Mesenchymal stem cell (in vitro differentiated cells and primary cell): ENCODE measurements around the gene TGOLN2.

Experiments
- DNase-seq: peaks from one replicate; pipeline ENCODE4 v3.0.0-alpha.2; 2013
- H2AFZ ChIP-seq: one replicate; pipeline ENCODE4 v1.6.1; 2013; ENCODE audit warnings: low read depth, mild to moderate bottlenecking, control low read depth, inconsistent platforms, low read length, moderate library complexity
- H2AK5ac ChIP-seq: 2 replicates; pipeline ENCODE4 v1.6.1; 2013; ENCODE audit warnings: low read length, moderate library complexity, mild to moderate bottlenecking, inconsistent platforms; ENCODE audit not compliant: severe bottlenecking
- H2BK120ac ChIP-seq: one replicate; pipeline ENCODE4 v1.6.1; 2013; ENCODE audit warnings: low read depth, mild to moderate bottlenecking, inconsistent platforms, low read length, moderate library complexity
- H2BK12ac ChIP-seq, 2 experiments: one replicate each; pipeline ENCODE4 v1.6.1; 2013; ENCODE audit warnings: inconsistent platforms in 2 of 2, low read length in 2 of 2, mild to moderate bottlenecking in 2 of 2, moderate library complexity in 2 of 2, control low read depth in 1 of 2
- H2BK15ac ChIP-seq: one replicate; pipeline ENCODE4 v1.6.1; 2013; ENCODE audit warnings: mild to moderate bottlenecking, low read depth, inconsistent platforms; ENCODE audit not compliant: poor library complexity, severe bottlenecking
- H2BK5ac ChIP-seq: 2 replicates; pipeline ENCODE4 v1.6.1; 2013; ENCODE audit warnings: low read depth, mild to moderate bottlenecking, low read length, control low read depth, inconsistent platforms; ENCODE audit not compliant: poor library complexity, severe bottlenecking
- H3K14ac ChIP-seq, 2 experiments: one replicate each; pipeline ENCODE4 v1.6.1; 2013; ENCODE audit warnings: inconsistent platforms in 2 of 2, low read length in 2 of 2, control low read depth in 1 of 2, mild to moderate bottlenecking in 1 of 2, moderate library complexity in 1 of 2
- H3K18ac ChIP-seq, 2 experiments: one replicate each; pipeline ENCODE4 v1.6.1; 2013; ENCODE audit warnings: inconsistent platforms in 2 of 2, low read length in 2 of 2, control low read depth in 1 of 2, low read depth in 1 of 2, mild to moderate bottlenecking in 1 of 2
- H3K23ac ChIP-seq, 2 experiments: one replicate each; pipeline ENCODE4 v1.6.1; 2013; ENCODE audit warnings: inconsistent platforms in 2 of 2, low read length in 2 of 2, mild to moderate bottlenecking in 2 of 2, moderate library complexity in 2 of 2, control low read depth in 1 of 2
- H3K27ac ChIP-seq: 2 replicates; pipeline ENCODE4 v1.5.1; 2013; ENCODE audit warnings: mild to moderate bottlenecking, moderate library complexity, low read length, control low read depth, inconsistent platforms; ENCODE audit not compliant: poor library complexity, severe bottlenecking
- H3K27me3 ChIP-seq, 2 experiments: 2 replicates each; pipeline versions ENCODE4 v1.6.1 to v1.7.0; 2013; ENCODE audit warnings: low read length in 2 of 2, mild to moderate bottlenecking in 2 of 2, moderate library complexity in 2 of 2, control low read depth in 1 of 2, inconsistent platforms in 1 of 2; ENCODE audit not compliant: control insufficient read depth in 1 of 2, insufficient read depth in 1 of 2
- H3K36me3 ChIP-seq, 2 experiments: 2 replicates each; pipeline versions ENCODE4 v1.6.1 to v1.7.0; 2013; ENCODE audit warnings: low read length in 2 of 2, control low read depth in 1 of 2, inconsistent platforms in 1 of 2, low read depth in 1 of 2, mild to moderate bottlenecking in 1 of 2; ENCODE audit not compliant: insufficient read depth in 2 of 2, control insufficient read depth in 1 of 2
- H3K4ac ChIP-seq, 2 experiments: one replicate each; pipeline ENCODE4 v1.6.1; 2013; ENCODE audit warnings: inconsistent platforms in 2 of 2, low read length in 2 of 2, mild to moderate bottlenecking in 2 of 2, moderate library complexity in 2 of 2, control low read depth in 1 of 2, low read depth in 1 of 2
- H3K4me1 ChIP-seq: 2 replicates; pipeline ENCODE4 v1.6.1; 2013; ENCODE audit warnings: low read depth, low read length, control low read depth; ENCODE audit not compliant: control insufficient read depth, insufficient read depth
- H3K4me2 ChIP-seq: 2 replicates; pipeline ENCODE4 v1.6.1; 2013; ENCODE audit warnings: low read length, mild to moderate bottlenecking, inconsistent platforms; ENCODE audit not compliant: poor library complexity, severe bottlenecking
- H3K4me3 ChIP-seq, 2 experiments: 2 replicates each; pipeline versions ENCODE4 v1.5.1 to v1.7.0; 2013; ENCODE audit warnings: low read length in 2 of 2, mild to moderate bottlenecking in 2 of 2, control low read depth in 1 of 2, low read depth in 1 of 2; ENCODE audit not compliant: insufficient read depth in 1 of 2
- H3K79me1 ChIP-seq: replicated peaks from 2 replicates; pipeline ENCODE4 v1.6.1; 2013; ENCODE audit warnings: mild to moderate bottlenecking, control low read depth, low read length, inconsistent platforms; ENCODE audit not compliant: poor library complexity, severe bottlenecking
- H3K9ac ChIP-seq: 2 replicates; pipeline ENCODE4 v1.7.0; 2013; ENCODE audit warnings: mild to moderate bottlenecking, low read length, moderate library complexity
- H3K9me3 ChIP-seq: 2 replicates; pipeline ENCODE4 v1.7.0; 2013; ENCODE audit warnings: mild to moderate bottlenecking, low read length; ENCODE audit not compliant: control insufficient read depth
- H4K8ac ChIP-seq: one replicate; pipeline ENCODE4 v1.6.1; 2013; ENCODE audit warnings: inconsistent platforms, mild to moderate bottlenecking, low read length, moderate library complexity
- H4K91ac ChIP-seq: one replicate; pipeline ENCODE4 v1.6.1; 2013; ENCODE audit warnings: mild to moderate bottlenecking, low read length, inconsistent platforms
- WGBS: methylation state at CpG from one replicate; pipeline ENCODE4 v1.1.7; 2013; ENCODE audit warnings: mixed read lengths; 5-methylcytosine and 5-hydroxymethylcytosine counted together

Gene TGOLN2

DNA sequence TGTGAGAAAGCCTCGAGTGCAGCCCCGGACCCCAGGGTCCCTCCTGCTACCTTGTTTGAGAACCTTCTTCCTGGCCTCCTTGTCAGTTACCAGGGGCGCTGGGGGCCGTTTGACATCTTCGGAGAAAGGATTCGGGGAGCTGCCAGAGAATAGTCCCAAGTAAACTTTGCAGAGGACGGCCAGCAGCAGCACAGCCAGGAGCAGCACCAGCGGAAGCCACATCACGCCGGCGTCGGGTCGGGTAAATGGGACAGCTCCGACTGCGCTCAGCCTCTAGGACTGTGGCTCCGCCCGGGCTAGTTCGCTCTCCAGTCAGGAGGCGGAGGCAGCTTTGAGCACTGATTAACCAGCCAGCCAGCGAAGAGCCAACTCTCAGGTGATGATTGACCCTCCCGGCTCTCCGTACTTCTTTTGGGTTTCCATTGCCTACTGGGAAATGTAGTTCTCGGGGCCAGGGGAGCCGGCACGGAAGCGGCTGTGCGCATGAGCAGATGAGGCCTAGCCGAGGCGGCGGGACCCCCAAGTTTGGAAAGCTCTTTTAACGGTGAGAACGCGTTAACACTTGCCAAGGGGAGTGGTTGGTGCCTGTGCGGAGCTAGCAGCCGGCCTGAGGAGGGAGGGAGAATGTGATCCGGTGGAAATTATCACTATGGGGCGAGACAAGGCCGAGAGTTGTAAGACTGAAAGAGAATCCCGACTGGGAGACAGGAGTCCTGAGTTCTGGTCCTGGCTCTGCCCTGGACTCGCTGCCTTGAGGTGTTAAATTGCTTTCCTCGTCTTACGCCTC is 26.7 kb upstream of the TGOLN2 start, which contains the start of the genes ELMOD3 and RETSAT:
TSS of gene ELMOD3 (plus strand) at position 484 of the 787 bp plus-strand sequence. CDS start 2,430 bp downstream, outside the sequence.
TSS of gene RETSAT (minus strand) at position 243 of the 787 bp plus-strand sequence. CDS start at position 222, 21 bp downstream.
- H2AK5ac ChIP-seq = no peak within 1 kb of the TSS
- H3K4me2 ChIP-seq = peak within 1 kb of the TSS; percentile 82
- H3K4ac ChIP-seq = peak within 1 kb of the TSS in 1 of 2 experiments; percentile 71
- H3K14ac ChIP-seq = peak within 1 kb of the TSS in 1 of 2 experiments; percentile 79
- peak within 1 kb of the TSS; percentile 67 to 86 for H3K18ac ChIP-seq
- H2BK15ac ChIP-seq = no peak within 1 kb of the TSS
- H3K36me3 ChIP-seq = peaks cover 19 to 53% of the 10 kb centered on the region in 2 experiments
- peaks cover 33% of the 10 kb centered on the region for H3K79me1 ChIP-seq
- H3K27ac ChIP-seq = peak within 1 kb of the TSS; percentile 50
- H2AFZ ChIP-seq = peak within 1 kb of the TSS; percentile 87
- no peaks in the 10 kb centered on the region for H3K27me3 ChIP-seq
- peak; percentile 100 for DNase-seq
- H3K4me1 ChIP-seq = peaks cover 11% of the 10 kb centered on the region
- peak within 1 kb of the TSS; percentile 66 for H4K8ac ChIP-seq
- no peaks in the 10 kb centered on the region for H3K9me3 ChIP-seq
- H4K91ac ChIP-seq = peak within 1 kb of the TSS; percentile 19
- H2BK120ac ChIP-seq = no peak within 1 kb of the TSS
- peak within 1 kb of the TSS; percentile 98 for H3K9ac ChIP-seq
- H3K4me3 ChIP-seq = peak within 1 kb of the TSS; percentile 87 to 98
- H2BK12ac ChIP-seq = no peak within 1 kb of the TSS
- 2% methylated on average over 42 of the region's 42 CpGs for WGBS
- H3K23ac ChIP-seq = no peak within 1 kb of the TSS
- H2BK5ac ChIP-seq = no peak within 1 kb of the TSS

DNA sequence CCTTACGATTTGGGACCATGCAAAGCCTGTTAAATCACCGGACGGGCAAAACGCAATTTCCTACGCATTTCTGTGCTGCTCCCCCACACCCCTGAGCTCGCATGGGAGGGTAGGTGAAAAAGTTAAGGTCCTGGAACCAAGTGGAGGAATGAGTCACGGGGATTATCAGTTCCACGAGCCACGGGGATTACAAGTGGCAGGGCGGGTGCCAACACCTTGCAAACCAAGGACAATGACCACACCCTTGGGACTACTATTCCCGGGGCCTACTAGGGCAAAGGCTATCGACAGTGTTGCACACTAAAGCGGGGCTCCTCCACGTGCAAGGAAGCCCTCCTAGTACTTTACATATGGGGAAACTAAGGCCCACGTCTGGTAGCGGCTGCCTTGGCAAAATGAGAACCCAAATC is 26.1 kb upstream of the TGOLN2 start:
- H3K23ac ChIP-seq = no peak overlapping the region
- H3K79me1 ChIP-seq = peaks cover 37% of the 10 kb centered on the region
- H4K91ac ChIP-seq = no peak overlapping the region
- H3K9ac ChIP-seq = peak overlapping the region; percentile 98
- peak; percentile 25 for DNase-seq
- H3K14ac ChIP-seq = peak overlapping the region in 1 of 2 experiments; percentile 79
- 47% methylated on average over 16 of the region's 16 CpGs for WGBS
- H4K8ac ChIP-seq = no peak overlapping the region
- H2BK120ac ChIP-seq = no peak overlapping the region
- no peak overlapping the region for H2BK15ac ChIP-seq
- peaks cover 11% of the 10 kb centered on the region for H3K4me1 ChIP-seq
- H2AK5ac ChIP-seq = no peak overlapping the region
- H3K18ac ChIP-seq = peak overlapping the region in 1 of 2 experiments; percentile 7
- peaks cover 24 to 55% of the 10 kb centered on the region in 2 experiments for H3K36me3 ChIP-seq
- peak overlapping the region; percentile 76 for H3K4me2 ChIP-seq
- no peak overlapping the region for H3K27ac ChIP-seq
- H3K4me3 ChIP-seq = peak overlapping the region; percentile 59 to 98
- H3K9me3 ChIP-seq = no peaks in the 10 kb centered on the region
- no peaks in the 10 kb centered on the region for H3K27me3 ChIP-seq
- H2BK12ac ChIP-seq = no peak overlapping the region
- no peak overlapping the region for H2BK5ac ChIP-seq
- no peak overlapping the region for H2AFZ ChIP-seq
- no peak overlapping the region for H3K4ac ChIP-seq

DNA sequence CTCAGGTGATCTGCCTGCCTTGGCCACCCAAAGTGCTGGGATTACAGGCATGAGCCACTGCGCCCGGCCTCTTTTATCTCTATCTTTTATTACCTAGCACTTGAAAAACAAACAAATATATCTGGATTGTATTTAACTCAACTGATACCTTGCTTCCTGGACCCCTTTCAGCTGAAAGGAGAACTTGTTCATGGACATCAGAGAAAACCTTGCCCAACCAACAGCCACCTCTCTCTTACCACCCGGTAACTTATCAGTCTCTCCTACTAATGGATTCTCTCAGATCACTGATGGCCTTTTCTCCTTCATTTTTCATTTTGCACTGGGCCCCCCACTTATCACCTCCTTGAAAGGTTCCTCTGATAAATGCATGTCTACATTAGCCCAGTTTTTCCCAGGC is 19.8 kb upstream of the TGOLN2 start:
- Histone ChIP-seq H2BK12ac (no peak overlapping the region), H3K14ac (no peak overlapping the region), H3K27ac (no peak overlapping the region), H3K23ac (no peak overlapping the region), H3K4me1 (no peaks in the 10 kb centered on the region), H2BK5ac (no peak overlapping the region), H4K8ac (no peak overlapping the region), H3K9ac (no peak overlapping the region), H2AK5ac (no peak overlapping the region), H3K4me3 (no peak overlapping the region), H3K4me2 (no peak overlapping the region), H3K4ac (no peak overlapping the region), H2BK120ac (no peak overlapping the region), H3K36me3 (peaks cover 64 to 78% of the 10 kb centered on the region in 2 experiments), H3K9me3 (no peaks in the 10 kb centered on the region), H3K18ac (no peak overlapping the region), H3K79me1 (peaks cover 16% of the 10 kb centered on the region), H4K91ac (no peak overlapping the region), H3K27me3 (no peaks in the 10 kb centered on the region), H2AFZ (no peak overlapping the region), H2BK15ac (no peak overlapping the region)
- 97% methylated on average over 3 of the region's 3 CpGs for WGBS
- DNase-seq = no peak

GRCh38 chr2:85344356-85344954 is 16.7 kb upstream of the TGOLN2 start:
- peaks cover 6% of the 10 kb centered on the region for H3K79me1 ChIP-seq
- H4K91ac ChIP-seq = no peak overlapping the region
- no peak overlapping the region for H3K9ac ChIP-seq
- 95% methylated on average over 13 of the region's 14 CpGs for WGBS
- H3K4ac ChIP-seq = no peak overlapping the region
- no peak overlapping the region for H2BK5ac ChIP-seq
- H3K4me2 ChIP-seq = no peak overlapping the region
- H3K14ac ChIP-seq = no peak overlapping the region
- no peak overlapping the region for H2BK15ac ChIP-seq
- no peak overlapping the region for H2BK12ac ChIP-seq
- H2AFZ ChIP-seq = no peak overlapping the region
- H2AK5ac ChIP-seq = no peak overlapping the region
- no peak overlapping the region for H2BK120ac ChIP-seq
- H3K27me3 ChIP-seq = peaks cover 2 to 5% of the 10 kb centered on the region in 2 experiments
- H3K18ac ChIP-seq = no peak overlapping the region
- no peak overlapping the region for H3K4me3 ChIP-seq
- DNase-seq = no peak
- no peak overlapping the region for H4K8ac ChIP-seq
- H3K23ac ChIP-seq = no peak overlapping the region
- no peak overlapping the region for H3K27ac ChIP-seq
- H3K36me3 ChIP-seq = peaks cover 48 to 60% of the 10 kb centered on the region in 2 experiments
- H3K9me3 ChIP-seq = no peaks in the 10 kb centered on the region
- H3K4me1 ChIP-seq = peaks cover 5% of the 10 kb centered on the region
